Neural cell (in vitro differentiated cells): ENCODE data around the gene ARL6IP4. TPM values are rescaled to one million over a fixed set of nuclear protein-coding genes. Genes with fewer than 3 reads are reported as not detected.

Source experiments
- H2AFZ ChIP-seq: fragments of 200-600, 300-800 bp; sonication (generic), shearing (Covaris generic); 2 replicates; pipeline ENCODE4 v1.6.0; 2014; ENCODE audit warnings: low read depth, mild to moderate bottlenecking, antibody characterized with exemption, low read length, moderate library complexity
- H3F3A ChIP-seq: fragments of 200-600 bp; shearing (Covaris generic); 2 replicates; pipeline ENCODE4 v1.6.1; 2016; ENCODE audit warnings: mild to moderate bottlenecking, moderate library complexity, mixed read lengths, antibody characterized with exemption, low read length; ENCODE audit not compliant: insufficient read depth, poor library complexity, severe bottlenecking
- H3K27ac ChIP-seq: fragments of 200-600, 300-800 bp; sonication (generic), shearing (Covaris generic); 2 replicates; pipeline ENCODE4 v1.5.1; 2014; ENCODE audit warnings: mild to moderate bottlenecking, low read length, moderate library complexity
- H3K27me3 ChIP-seq: fragments of 300-800, 200-600 bp; sonication (generic), shearing (Covaris generic); 2 replicates; pipeline ENCODE4 v1.6.0; 2014; ENCODE audit warnings: mild to moderate bottlenecking, low read depth, low read length, moderate library complexity; ENCODE audit not compliant: insufficient read depth
- H3K36me3 ChIP-seq: fragments of 300-800, 200-600 bp; sonication (generic), shearing (Covaris generic); 2 replicates; pipeline ENCODE4 v1.5.1; 2014; ENCODE audit warnings: mild to moderate bottlenecking, antibody characterized with exemption, low read length, moderate library complexity; ENCODE audit not compliant: insufficient read depth
- H3K4me2 ChIP-seq: fragments of 300-800, 200-600 bp; sonication (generic), shearing (Covaris generic); 2 replicates; pipeline ENCODE4 v1.6.0; 2014; ENCODE audit warnings: mild to moderate bottlenecking, low read length
- H3K4me3 ChIP-seq: fragments of 300-800, 200-600 bp; sonication (generic), shearing (Covaris generic); 2 replicates; pipeline ENCODE4 v1.5.1; 2014; ENCODE audit warnings: mild to moderate bottlenecking, low read length, moderate library complexity
- H3K79me2 ChIP-seq: fragments of 200-600 bp; shearing (Covaris generic); replicated peaks from 2 replicates; pipeline ENCODE4 v1.6.0; 2014; ENCODE audit warnings: mild to moderate bottlenecking, low read length, moderate library complexity; ENCODE audit not compliant: insufficient read depth
- H3K9ac ChIP-seq: fragments of 300-800, 200-600 bp; sonication (generic), shearing (Covaris generic); 2 replicates; pipeline ENCODE4 v1.6.1; 2016; ENCODE audit warnings: mild to moderate bottlenecking, low read length, mixed read lengths
- H3K9me2 ChIP-seq: fragments of 200-600 bp; shearing (Covaris generic); 2 replicates; pipeline ENCODE4 v1.6.1; 2016; ENCODE audit warnings: mild to moderate bottlenecking, low read length, mixed read lengths; ENCODE audit not compliant: insufficient read depth
- H3K9me3 ChIP-seq: fragments of 200-600, 300-800 bp; sonication (generic), shearing (Covaris generic); 2 replicates; pipeline ENCODE4 v1.6.1; 2016; ENCODE audit warnings: mild to moderate bottlenecking, mixed run types, low read length, moderate library complexity, mixed read lengths
- H4K20me1 ChIP-seq: fragments of 200-600 bp; shearing (Covaris generic); 2 replicates; pipeline ENCODE4 v1.6.1; 2016; ENCODE audit warnings: mild to moderate bottlenecking, mixed run types; ENCODE audit not compliant: insufficient read depth
- CTCF ChIP-seq: fragments of 450-650 bp; IDR thresholded peaks from 2 replicates; pipeline ENCODE4 v1.5.1; 2014; ENCODE audit warnings: antibody characterized with exemption, mild to moderate bottlenecking, moderate library complexity; ENCODE audit not compliant: poor library complexity, severe bottlenecking
- EP300 ChIP-seq: fragments of 450-650 bp; conservative IDR thresholded peaks from 2 replicates; pipeline ENCODE4 v1.6.1; 2014; ENCODE audit warnings: antibody characterized with exemption, mild to moderate bottlenecking, moderate library complexity; ENCODE audit not compliant: poor library complexity, severe bottlenecking
- EZH2 ChIP-seq: fragments of 200-600, 300-800 bp; shearing (Covaris generic), sonication (generic); IDR thresholded peaks from 2 replicates; pipeline ENCODE4 v1.6.1; 2014; ENCODE audit warnings: antibody characterized with exemption, low read length, borderline replicate concordance, mild to moderate bottlenecking; ENCODE audit not compliant: insufficient read depth, poor library complexity, severe bottlenecking
- MXI1 ChIP-seq: fragments of 450-650 bp; conservative IDR thresholded peaks from 2 replicates; pipeline ENCODE4 v1.6.1; 2014; ENCODE audit warnings: antibody characterized with exemption, mild to moderate bottlenecking; ENCODE audit not compliant: poor library complexity, severe bottlenecking
- POLR2AphosphoS5 ChIP-seq: IDR thresholded peaks from 2 replicates; pipeline ENCODE4 v1.6.1; 2012
- RAD21 ChIP-seq: fragments of 450-650 bp; conservative IDR thresholded peaks from 2 replicates; pipeline ENCODE4 v1.6.1; 2014; ENCODE audit warnings: antibody characterized with exemption, mild to moderate bottlenecking, moderate library complexity
- SMC3 ChIP-seq: fragments of 450-650 bp; conservative IDR thresholded peaks from 2 replicates; pipeline ENCODE4 v1.6.1; 2014; ENCODE audit warnings: antibody characterized with exemption, mild to moderate bottlenecking, moderate library complexity; ENCODE audit not compliant: poor library complexity
- TAF1 ChIP-seq: IDR thresholded peaks from 2 replicates; pipeline ENCODE4 v1.6.1; 2012; ENCODE audit warnings: low read depth
- polyA plus RNA-seq: library from polyadenylated mRNA; depleted of rRNA; stranded (reverse); fragments of >200 nt; gene quantifications from 2 replicates; pipeline ENCODE4 v1.2.3, GENCODE V29; 2014
- TF ChIP-seq, protein P1 (sequence below): IDR thresholded peaks from 2 replicates; pipeline ENCODE4 v1.6.1; 2012; ENCODE audit warnings: borderline replicate concordance

Gene ARL6IP4
- polyA plus RNA-seq, 1 donor from 2014 or later, result 190 TPM

- Histone ChIP-seq H3K9ac (no peak overlapping the region), H3K27me3 (no peaks in the 10 kb centered on the region), H3K4me3 (no peak overlapping the region), H3K9me3 (no peaks in the 10 kb centered on the region), H3K79me2 (no peaks in the 10 kb centered on the region), H2AFZ (no peak overlapping the region), H3F3A (no peaks in the 10 kb centered on the region), H3K27ac (no peak overlapping the region), H3K36me3 (no peaks in the 10 kb centered on the region), H3K9me2 (no peaks in the 10 kb centered on the region), H4K20me1 (no peaks in the 10 kb centered on the region), H3K4me2 (no peak overlapping the region)
- TF ChIP-seq SMC3 (no peak), CTCF (no peak), EP300 (no peak), RAD21 (no peak), TAF1 (no peak), MXI1 (no peak), EZH2 (no peak)
- TF ChIP-seq, protein P1, sequence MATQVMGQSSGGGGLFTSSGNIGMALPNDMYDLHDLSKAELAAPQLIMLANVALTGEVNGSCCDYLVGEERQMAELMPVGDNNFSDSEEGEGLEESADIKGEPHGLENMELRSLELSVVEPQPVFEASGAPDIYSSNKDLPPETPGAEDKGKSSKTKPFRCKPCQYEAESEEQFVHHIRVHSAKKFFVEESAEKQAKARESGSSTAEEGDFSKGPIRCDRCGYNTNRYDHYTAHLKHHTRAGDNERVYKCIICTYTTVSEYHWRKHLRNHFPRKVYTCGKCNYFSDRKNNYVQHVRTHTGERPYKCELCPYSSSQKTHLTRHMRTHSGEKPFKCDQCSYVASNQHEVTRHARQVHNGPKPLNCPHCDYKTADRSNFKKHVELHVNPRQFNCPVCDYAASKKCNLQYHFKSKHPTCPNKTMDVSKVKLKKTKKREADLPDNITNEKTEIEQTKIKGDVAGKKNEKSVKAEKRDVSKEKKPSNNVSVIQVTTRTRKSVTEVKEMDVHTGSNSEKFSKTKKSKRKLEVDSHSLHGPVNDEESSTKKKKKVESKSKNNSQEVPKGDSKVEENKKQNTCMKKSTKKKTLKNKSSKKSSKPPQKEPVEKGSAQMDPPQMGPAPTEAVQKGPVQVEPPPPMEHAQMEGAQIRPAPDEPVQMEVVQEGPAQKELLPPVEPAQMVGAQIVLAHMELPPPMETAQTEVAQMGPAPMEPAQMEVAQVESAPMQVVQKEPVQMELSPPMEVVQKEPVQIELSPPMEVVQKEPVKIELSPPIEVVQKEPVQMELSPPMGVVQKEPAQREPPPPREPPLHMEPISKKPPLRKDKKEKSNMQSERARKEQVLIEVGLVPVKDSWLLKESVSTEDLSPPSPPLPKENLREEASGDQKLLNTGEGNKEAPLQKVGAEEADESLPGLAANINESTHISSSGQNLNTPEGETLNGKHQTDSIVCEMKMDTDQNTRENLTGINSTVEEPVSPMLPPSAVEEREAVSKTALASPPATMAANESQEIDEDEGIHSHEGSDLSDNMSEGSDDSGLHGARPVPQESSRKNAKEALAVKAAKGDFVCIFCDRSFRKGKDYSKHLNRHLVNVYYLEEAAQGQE, result no peak
These were observed 30.4 kb upstream of the ARL6IP4 start for GRCh38 chr12:122949816-122950675.

- H3K27me3 ChIP-seq, result no peaks in the 10 kb centered on the region
These were observed 29.1 kb upstream of the ARL6IP4 start for GRCh38 chr12:122951406-122951805.

More at GRCh38 chr12:122951406-122951805, 29.1 kb upstream of the ARL6IP4 start:
- TF ChIP-seq, protein P1, result no peak
- TF ChIP-seq EP300, result no peak
- TF ChIP-seq MXI1, result no peak
- no peak for TF ChIP-seq TAF1
- TF ChIP-seq CTCF, result no peak
- TF ChIP-seq EZH2, result no peak
- no peak for TF ChIP-seq SMC3
- no peak for TF ChIP-seq RAD21
- TF ChIP-seq POLR2AphosphoS5, result no peak
- Histone ChIP-seq H3F3A (no peaks in the 10 kb centered on the region), H3K9me2 (no peaks in the 10 kb centered on the region), H3K4me2 (no peak overlapping the region), H3K4me3 (no peak overlapping the region), H3K79me2 (no peaks in the 10 kb centered on the region), H3K9me3 (no peaks in the 10 kb centered on the region), H3K9ac (no peak overlapping the region), H3K27ac (no peak overlapping the region), H2AFZ (no peak overlapping the region), H3K36me3 (no peaks in the 10 kb centered on the region), H4K20me1 (no peaks in the 10 kb centered on the region)
